ENCODE data around the gene CA5A.
"Not testable (repeated sequence)": the region's sequence is repeated elsewhere in the genome, so short reads cannot be mapped to it uniquely, and the experiment has no call there.

CA5A gene

DNA sequence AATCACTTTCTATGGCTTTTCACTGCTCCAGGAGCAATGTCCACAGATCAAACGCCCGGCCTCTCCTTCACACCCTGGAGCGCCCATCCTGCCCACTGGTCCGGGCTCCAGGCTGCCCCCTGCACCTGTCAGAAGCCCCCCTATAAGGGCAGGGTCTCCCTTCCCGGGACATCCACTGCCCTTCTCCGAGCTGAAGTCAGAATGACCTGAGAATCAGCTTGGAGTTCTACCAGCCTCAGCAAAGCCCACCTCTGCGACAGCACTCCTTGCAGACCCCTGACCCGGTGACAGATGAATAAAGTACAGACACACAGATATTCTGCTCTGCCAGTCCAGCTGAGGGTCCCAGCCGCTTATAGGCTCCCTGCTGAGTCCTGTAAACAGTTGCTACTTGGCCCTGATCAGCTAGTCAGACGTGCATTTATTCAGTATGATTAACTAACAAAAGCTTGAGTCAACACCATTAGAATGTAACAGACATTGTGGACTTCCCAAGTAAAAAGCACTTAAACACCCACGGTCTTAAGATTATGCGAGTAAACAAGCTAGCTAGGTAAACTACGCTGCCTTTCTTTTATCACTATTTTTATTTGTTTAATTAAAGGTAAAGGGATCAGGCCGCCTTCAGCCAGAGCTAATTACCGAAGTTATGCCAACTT, 71.9 kb downstream of the CA5A start:
- DNase-seq: no peak

DNA sequence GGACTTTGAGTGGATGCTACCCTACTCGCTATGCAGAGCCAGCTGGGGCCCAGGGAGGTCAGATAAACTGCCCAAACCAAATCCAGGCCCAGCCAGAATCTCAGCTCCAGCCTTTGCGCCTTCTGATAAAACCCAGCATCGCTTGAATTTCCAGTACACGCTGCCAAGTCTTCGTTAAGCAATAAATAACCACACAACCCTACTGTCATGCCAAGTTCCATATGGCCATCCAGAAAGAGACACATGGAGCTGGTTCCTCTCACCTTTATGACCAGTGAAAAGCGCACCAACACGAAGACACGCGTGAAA, 73.0 kb downstream of the CA5A start:
- DNase-seq: not testable (repeated sequence)

DNA sequence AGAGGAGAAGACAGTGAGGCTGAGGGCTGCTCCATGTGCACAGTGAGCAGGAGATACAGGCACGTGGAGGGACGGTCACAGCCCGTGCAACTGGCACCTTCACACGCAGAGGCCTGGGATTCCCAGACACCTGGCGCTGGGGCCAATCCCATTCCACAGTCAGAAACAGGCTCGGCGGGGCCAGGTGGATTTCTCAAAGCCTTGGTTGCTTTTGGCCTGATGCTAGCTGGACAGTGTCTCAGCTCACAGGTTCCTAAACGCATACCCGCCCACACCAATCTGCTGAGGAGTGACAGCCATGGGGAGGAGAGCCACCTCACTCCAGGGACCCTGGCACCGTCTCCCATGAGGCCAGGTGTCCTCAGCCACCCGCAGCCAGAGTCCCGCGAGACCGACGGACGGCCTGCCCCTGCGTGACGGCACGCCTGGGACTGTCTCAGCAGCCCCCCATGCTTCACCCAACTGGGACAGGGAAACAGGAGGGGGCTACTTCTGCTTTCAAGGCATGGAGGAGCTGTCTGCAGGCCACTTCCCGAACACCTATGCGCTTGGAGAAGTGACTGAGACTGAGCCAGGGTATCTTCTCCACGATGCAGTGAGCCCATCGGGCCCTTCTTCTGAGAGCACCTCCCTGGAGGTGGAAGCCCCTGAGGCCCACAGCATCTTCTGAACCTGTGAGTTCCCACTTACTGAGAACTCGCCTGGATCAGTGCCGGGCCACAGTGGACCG, 73.6 kb downstream of the CA5A start:
- DNase-seq: not testable (repeated sequence)

DNA sequence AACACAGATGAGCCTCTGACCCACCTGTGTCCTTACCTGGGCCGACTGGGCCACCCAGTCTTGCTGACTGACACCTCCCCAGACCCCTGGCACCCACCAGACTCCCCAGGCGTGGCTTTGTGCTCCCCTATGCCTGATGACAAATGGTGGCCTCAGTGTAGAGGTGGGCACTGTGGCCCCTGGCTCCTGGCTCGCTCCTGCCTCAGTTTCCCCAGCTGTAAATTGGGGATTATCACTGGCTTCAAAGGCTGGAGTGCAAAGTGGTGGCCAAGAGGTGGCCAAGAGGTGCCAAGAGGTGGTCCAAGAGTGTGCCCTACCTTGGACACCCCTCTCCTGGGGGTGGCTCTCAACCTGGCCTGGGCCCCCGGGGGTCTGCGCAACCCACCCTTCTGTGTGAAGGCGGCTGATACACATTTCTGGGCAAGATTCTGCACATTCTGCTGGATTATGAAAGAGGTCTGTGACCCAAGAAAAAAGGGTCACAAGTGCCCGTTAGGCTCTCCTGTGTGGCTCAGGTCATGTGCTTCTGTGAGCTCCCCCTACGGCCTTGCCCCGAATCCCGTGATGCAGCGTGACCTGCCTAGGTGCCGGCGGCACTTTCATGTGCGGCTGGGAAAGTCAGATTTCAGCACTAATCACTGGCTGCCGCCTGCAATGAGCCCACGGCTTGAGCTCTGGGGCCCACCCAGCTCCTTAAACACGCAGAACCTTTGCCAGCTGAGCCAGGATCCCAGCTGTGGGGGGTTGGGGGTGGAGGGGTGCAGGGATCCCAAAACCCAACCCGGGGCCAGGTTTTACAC, 74.8 kb downstream of the CA5A start:
- DNase-seq: not testable (repeated sequence)

DNA sequence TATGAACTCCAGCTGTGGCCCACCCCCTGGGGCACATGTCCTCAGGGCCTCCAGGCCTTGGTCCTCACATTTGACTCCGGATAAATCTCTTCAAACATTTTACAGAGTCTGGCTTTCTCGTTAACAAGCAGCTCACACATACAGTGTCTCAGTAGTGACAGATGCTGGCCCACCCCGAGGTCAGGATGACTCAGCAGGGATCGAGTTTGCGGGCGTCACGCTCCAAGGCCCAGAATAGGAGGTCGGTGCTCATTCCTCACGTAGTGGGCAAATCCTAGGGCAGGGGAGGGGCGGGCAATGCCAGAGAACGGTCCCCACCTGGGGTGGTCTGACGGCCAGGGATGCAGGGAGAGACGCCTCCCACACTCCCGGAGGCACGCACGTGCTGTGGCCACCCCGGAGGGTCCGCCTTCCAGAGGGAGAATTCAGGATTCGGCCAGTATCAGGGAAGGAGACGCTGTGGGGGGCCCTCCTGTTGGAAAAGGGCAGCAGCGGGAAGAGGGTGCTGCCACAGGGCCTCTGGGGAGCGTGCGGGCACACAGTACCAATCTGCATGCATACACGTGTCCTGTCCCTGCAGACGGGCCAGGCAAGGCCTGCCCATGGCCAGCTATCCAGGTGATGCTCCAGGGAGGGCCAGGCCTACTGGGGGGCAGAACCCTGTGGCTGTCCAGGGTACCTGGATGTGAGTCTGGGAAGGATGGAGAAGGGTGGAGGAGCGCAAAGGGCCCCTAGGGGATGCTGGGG, 75.6 kb downstream of the CA5A start:
- peak; percentile 75 for DNase-seq

DNA sequence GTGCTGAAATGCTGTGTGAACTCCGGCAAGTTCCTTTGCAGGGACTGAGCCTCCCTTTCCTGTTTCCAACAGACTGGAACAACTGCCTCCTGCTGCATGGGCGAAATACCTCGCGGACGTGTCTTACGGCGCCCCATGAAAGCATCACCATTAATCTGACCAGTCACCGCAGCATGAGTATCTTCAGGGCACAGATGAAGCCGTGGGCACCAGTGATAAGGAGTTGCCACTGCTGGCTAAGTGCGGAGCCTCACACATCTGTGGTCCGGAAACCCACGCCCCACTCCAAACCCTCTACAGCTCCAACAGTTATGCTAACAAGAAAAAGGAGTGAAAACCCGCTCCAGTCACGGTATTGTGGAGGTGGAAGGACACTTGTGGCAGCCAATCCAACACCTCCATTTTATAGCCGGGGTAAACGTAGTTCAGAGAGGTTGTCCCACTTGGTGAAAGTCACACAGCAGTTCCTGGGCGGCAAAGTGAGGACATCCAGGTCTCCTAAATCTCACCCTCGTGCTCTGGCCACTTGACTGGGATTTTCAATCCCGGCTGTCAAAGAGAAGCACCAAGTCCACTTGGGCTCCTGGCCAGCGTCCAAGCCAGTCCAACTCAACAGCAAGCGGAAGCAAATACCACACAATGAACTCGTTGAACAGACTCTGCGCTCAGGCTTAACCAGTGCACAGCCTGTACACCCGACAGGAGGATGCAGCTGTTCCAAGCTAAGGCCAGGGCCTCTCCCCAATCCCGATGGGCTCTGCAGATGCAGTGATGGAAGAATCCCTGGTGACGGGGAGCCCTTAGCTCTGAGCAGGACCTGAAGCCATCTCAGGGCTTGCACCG, 78.0 kb downstream of the CA5A start:
- not testable (repeated sequence) for DNase-seq

DNA sequence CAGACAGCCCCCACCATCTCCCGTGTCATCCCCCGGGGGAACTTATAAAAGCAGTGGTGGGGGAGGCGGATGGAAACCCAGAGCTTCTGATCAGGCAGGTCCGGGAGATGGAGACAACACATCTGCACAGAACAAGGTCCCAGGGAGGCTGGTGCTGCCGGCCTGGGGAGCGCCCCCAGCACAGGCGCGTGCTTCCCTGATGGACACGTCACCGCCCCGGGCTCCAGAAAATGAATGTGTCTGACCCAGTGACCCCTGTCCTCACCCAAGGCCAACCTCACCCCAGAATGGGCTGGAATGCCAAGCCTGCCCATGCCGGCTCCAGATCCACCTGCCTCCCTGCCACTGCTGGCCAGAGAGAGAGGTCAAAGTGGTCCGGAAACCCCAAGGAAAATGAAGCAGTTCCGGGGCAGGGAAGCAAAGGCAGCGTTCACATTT, 79.5 kb downstream of the CA5A start:
- DNase-seq: peak; percentile 41

DNA sequence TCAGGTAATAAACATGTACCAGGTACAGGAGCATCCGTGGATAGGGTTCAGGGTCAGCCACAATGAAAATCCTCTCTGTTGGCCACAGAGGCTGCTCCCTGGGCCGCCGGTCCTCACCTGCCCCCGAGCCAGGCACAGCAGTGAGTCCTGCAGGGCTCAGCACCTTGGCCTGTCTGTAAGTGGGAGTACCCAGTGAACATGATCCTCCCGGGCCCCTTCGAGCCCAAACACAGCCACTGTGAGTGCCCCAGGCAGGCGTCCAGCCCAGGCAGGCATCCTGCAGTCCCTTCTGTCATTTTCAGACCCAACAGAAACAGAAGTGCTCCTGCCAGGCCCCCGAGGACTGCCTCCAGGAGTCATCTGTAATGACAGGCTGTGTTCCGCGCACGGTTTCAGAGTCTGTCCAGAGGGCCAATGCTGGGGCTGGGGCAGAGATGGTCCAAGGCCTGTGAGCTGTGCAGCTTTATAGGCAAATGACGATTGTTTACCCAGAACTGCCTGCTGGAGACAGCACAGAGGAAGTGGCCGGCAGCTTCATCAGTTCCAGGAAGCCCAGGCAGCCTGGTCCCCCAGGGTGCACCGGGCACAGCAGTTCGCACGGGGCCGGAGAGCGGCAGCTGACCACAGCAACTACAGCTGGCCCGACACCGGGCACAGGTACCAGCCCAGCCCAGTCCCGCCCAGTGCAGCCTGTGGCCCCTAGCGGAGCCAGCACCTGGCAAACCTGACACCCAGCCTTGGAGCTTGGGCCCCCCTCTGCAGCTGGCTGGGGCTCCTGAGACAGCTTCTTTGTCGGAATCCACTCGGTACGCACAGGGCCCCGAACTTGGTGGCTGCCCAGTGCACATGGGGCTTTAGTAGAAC, 80.2 kb downstream of the CA5A start:
- peak; percentile 43 for DNase-seq

DNA sequence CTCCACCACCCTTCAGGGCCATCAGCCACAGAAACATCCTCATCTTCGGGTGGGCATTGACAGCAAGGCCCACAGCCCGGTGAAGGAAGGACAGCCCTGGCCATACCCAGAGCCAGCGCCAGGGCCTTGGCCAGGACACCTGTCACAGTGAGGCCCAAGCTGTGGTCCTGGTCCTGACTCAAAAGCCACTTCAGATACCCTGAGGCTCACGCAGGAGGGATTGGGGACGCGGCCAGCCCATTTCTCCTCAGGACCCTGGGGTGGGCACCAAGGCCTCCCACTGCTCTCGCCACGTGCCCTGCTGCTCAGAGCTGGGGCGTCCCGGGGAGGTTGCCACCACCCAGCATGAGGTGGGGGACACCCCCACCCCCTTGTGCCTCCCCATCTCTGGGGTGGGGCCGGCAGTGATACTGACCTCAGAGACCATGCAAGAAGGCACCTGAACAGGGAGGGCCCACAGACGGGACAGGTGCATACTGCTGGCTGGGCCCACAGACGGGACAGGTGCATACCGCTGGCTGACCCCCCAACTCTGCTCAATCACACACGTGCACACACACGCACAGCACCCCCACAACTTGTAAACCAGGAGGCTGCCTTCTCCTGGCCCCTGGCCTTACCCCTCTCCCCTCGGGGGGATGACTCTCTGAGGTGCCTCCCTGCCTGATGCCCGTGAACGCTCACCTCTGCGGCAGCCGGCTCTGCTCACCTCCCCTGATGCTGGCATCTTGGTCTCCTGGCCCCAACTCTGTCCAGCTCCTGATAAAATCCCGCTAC, 81.2 kb downstream of the CA5A start:
- no peak for DNase-seq

DNA sequence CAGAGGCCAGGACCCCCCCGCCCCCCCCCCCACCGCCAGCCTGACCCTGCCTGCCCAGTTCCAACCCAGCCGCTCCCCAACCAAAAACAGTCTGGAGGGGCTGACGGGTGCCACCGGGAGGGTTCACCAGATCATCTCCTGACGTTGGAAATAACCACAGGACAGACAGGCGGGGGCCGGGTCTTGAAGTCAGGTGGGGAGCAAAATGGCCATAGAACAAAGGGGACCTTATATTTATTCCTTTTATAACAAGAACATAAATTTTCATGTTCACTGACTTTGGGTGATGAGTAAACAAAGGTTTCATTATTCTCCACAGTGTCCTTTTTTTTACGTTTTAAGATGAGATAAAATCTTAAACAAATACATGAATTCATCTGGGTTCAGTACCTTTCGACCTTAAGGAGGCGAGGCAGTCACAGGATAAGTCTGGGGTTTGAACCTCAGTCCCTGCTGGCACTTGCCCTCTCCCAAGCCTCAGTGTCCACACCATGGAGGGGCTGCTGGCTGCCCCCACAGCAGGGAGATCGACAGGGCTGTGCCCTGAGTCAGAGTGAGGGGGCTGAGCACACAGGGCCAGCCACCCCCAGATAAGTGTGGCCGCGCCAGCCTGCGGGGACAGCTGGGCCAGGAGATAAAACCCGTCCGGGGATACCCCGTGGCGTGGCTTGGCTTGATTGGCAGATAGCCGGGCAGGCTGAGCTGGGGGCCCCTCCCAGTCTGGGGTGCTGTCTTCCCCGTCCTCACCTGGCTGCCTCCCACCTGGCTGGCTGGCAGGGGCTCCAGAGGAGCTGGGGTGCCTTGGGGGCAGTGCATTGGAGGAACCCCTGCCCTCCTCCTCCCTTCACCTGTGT, 82.0 kb downstream of the CA5A start:
- no peak for DNase-seq

DNA sequence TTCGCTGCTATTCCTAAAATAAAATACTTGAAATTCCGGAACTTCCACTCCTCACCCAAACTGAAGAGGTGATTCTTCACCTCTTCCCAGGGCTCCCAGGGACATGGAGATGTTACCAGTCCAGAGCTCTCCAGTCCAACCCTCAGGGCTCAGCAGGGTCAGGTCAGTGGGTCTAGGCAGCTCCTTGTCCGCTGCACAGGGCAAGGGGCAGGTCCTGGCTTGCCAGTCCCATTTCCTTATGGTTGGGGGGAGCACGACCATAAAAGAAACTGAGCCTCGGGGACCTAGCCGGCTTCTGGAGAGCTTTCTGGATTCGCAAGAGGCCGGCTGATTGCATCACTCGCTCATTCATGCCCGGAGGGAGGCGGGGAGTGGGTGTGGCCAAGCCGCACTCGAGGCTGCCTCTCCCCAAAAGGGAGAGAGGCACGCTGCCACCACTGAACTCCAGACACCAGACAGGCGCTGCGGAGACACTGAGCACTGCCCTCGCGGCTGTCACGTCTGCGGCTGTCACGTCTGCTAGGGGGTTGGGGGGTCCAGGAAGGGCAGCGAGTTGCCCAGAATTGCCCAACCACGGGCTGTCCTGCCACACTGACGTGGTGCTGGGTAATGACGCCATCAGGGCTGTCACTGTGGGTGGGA, 82.8 kb downstream of the CA5A start:
- DNase-seq: peak; percentile 95

DNA sequence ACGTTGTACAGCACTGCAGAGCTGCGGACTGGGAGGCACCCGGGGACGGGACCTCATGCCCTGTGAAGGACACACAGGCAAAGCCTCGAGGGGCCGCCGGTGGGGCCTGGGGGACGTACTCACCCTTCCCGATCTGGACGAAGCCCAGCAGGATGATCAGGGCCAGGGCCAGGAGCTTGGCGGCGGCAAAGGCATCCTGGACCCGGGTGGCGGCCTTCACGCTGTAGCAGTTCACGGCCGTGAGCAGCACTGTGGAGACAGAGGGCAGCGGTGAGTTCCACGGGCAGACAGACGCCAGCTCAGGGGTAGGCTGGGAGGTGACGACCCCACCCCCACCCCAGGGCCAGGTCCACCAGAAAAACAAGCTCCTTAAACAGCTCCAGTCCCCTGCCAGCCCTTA, 84.7 kb downstream of the CA5A start:
- DNase-seq: no peak

DNA sequence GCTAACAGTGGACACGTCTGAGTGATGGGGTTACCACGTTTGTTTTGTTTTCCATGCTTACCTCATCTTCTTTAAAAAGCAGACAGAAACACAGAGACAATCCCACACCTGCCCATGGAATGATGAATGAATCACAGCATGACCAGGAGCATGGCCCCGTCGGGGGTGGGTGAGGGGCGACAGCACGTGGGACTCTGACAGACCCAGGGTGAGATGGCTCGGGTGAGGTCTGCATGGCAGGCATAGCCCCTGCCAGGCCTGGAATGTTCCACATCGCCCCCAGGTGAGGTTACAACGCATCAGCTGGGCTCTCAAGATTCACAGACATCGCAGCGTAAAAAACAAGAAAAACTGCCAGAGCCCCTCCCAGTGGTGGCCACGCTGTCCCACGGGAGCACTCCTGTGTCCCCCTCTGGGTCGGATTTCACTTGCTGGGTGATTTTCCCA, 85.2 kb downstream of the CA5A start:
- DNase-seq: no peak

DNA sequence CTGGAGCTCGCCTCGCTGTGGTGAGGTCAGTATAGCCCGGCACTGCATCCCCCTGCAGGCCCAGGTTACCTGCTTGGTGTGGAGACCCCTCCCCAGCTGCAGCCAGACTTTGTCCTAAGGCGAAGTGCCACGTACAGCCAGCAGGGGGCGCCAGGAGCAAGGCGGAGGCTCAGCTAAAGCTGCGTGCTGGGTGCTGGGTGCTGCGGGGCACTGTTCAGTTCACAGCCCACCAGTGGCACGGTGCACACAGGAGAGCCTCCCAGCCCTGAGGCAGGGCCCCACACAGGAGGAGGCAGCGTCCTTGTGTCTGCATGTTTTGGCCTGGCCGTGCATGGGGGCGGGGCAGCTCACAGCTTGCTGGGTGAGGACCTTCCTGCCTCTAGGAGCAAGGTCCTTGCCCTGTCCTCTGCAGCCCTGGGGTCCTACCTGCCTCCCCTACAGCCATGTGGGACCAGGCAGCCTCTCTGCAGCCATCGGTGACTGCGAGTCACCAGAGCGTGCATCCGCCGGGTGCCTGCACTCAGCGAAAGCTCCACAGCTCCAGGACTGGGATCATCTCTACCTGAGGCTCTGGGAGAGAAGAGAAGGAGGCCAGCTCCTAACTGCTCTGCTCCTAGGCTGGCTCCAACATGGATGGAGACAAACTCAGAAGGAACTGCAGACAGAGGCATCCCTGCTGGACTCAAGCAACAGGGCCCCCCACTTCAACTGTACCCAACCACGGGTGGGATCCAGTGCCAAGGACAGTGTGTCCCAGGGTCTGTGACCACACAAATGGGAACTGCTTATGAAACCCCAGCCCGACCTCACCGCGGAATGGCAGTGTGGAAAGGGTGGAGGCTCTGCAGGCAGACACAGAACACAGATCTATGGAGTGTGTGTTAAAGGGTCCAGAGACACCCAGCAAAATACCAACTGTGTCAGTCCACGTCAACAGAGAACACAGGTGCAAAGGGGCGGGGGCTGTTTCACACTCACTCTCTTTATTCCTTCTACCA, 86.0 kb downstream of the CA5A start:
- peak; percentile 48 for DNase-seq

DNA sequence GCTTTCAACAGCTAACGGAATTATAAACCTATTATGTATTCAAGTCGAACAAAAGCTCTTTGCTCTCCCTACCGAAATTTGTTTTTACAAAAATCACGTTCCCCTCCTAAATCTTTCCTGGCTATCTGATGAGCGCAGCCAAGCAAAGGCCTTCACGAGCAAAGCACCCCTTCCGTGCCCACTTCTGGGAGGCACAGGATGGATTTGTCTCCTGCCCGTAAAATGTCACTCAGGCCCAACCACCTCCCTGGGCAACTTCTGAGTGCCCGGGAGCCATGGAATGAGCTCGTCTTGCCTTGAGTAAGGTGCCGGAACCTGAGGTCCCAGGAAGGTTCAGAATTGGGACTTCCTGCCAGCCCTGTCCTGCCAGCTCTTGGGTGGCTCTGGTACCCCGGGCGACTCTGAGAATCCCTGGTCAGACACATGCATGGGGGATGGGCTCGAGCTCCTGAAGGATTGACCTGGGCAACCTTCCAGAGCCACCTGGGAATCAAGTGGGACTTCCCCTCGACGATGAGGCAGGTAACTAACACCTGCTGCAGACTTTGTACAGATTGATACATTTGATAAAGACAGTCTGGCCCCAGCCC, 86.8 kb downstream of the CA5A start:
- DNase-seq: no peak

DNA sequence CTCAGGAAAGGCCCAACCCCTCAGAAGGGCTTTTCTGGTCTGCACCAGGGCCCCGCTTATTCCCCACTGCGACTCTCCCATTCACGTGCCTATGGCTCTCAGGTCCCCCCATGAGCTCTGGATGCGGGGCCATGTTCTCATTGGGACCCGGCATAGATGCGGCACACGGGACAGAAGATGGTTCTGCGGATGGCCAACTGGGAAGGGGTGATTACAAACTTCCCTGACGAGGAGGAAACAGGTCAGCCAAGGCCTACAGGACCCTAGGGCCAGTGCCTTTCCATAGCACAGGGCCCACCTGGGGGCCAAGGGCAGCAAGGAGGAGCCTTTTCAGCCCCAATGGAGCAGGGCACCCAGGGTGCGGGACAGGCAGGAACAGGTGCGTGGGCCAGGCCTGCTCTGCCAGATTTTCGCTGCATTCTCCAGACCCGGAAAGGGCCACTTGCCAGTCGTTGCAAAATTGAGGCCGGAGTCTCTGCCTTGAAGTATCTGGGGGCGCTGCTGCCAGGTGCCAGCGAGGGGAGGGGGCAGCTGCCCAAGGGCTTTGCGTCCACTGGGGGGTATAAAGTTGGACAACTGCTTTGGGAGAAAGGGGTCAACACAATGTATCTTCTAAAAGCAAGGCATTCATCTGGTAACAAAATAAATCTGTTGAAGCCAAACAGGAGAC, 87.5 kb downstream of the CA5A start:
- no peak for DNase-seq
